ENCODE data around the gene GABARAPL2.

The GABARAPL2 gene

GRCh38 chr16:75555213-75555706 is 10.9 kb upstream of the GABARAPL2 start:
- DNase-seq (ENCODE audit: low spot score), result peak; percentile 72

- peak; percentile 95 for DNase-seq (ENCODE audit: low spot score)
Observed at GRCh38 chr16:75555707-75556430, 10.3 kb upstream of the GABARAPL2 start, which contains the start of gene TMEM231. TSS of gene TMEM231 (minus strand) at chr16:75556252. CDS start at chr16:75556209, 43 bp downstream.

GRCh38 chr16:75556431-75556950 is 9.7 kb upstream of the GABARAPL2 start:
- DNase-seq (ENCODE audit: low spot score), result no peak

GRCh38 chr16:75558846-75559401 is 7.3 kb upstream of the GABARAPL2 start:
- DNase-seq (ENCODE audit: low spot score), result no peak

- DNase-seq (ENCODE audit: low spot score), result no peak
Observed at GRCh38 chr16:75559564-75560372, 6.4 kb upstream of the GABARAPL2 start.

GRCh38 chr16:75565640-75566039 is 539 bp upstream of the GABARAPL2 start:
- no peak for DNase-seq (ENCODE audit: low spot score)

- peak; percentile 26 for DNase-seq (ENCODE audit: low spot score)
Observed at GRCh38 chr16:75566758-75567255, 628 bp downstream of the GABARAPL2 start.

- no peak for DNase-seq (ENCODE audit: low spot score)
Observed at GRCh38 chr16:75567911-75568310, 1.7 kb downstream of the GABARAPL2 start.

- no peak for DNase-seq (ENCODE audit: low spot score)
Observed at GRCh38 chr16:75570396-75571065, 4.4 kb downstream of the GABARAPL2 start.

GRCh38 chr16:75572864-75573542 is 6.8 kb downstream of the GABARAPL2 start:
- no peak for DNase-seq (ENCODE audit: low spot score)

- no peak for DNase-seq (ENCODE audit: low spot score)
Observed at GRCh38 chr16:75573955-75574354, 7.8 kb downstream of the GABARAPL2 start.

- DNase-seq (ENCODE audit: low spot score), result no peak
Observed at GRCh38 chr16:75575958-75576357, 9.8 kb downstream of the GABARAPL2 start.

- DNase-seq (ENCODE audit: low spot score), result no peak
Observed at GRCh38 chr16:75576384-75576811, 10.2 kb downstream of the GABARAPL2 start.

- no peak for DNase-seq (ENCODE audit: low spot score)
Observed at GRCh38 chr16:75578212-75578611, 12.0 kb downstream of the GABARAPL2 start.

GRCh38 chr16:75578725-75579124 is 12.5 kb downstream of the GABARAPL2 start:
- no peak for DNase-seq (ENCODE audit: low spot score)

- no peak for DNase-seq (ENCODE audit: low spot score)
Observed at GRCh38 chr16:75579281-75579834, 13.2 kb downstream of the GABARAPL2 start.

GRCh38 chr16:75584108-75584507 is 17.9 kb downstream of the GABARAPL2 start:
- DNase-seq (ENCODE audit: low spot score), result no peak

GRCh38 chr16:75588716-75589115 is 22.5 kb downstream of the GABARAPL2 start:
- DNase-seq (ENCODE audit: low spot score), result no peak

- DNase-seq (ENCODE audit: low spot score), result no peak
Observed at GRCh38 chr16:75589306-75589705, 23.1 kb downstream of the GABARAPL2 start.

- DNase-seq (ENCODE audit: low spot score), result no peak
Observed at GRCh38 chr16:75590920-75591843, 25.0 kb downstream of the GABARAPL2 start.

Data from HuH-7 (cell line).